NCI-H1048 (cell line): ENCODE measurements around the gene IFITM10.

Experiments used
- DNase-seq: peaks from one replicate; lab custom pipeline; 2025; lab: John Stamatoyannopoulos, UW

IFITM10 gene

DNA sequence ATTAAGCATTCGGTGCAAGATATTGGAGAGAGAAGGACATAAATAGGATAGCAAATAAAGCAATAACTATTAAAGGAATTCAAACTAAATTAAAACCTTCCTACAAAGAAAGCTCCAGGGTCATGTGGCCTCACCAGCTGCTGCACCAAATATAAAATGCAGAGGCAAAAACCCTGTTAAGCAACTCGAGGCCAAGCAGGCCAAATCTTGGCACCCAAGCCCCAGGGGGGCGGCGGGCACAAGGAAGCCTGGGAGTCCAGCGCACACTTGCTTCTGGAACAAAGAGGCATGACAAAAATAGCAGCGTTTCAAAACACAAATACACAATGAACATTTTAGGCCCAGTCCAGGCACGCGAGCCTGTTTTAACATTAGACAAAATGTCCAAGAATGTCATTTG is 32.6 kb downstream of the IFITM10 start:
- DNase-seq, result no peak

DNA sequence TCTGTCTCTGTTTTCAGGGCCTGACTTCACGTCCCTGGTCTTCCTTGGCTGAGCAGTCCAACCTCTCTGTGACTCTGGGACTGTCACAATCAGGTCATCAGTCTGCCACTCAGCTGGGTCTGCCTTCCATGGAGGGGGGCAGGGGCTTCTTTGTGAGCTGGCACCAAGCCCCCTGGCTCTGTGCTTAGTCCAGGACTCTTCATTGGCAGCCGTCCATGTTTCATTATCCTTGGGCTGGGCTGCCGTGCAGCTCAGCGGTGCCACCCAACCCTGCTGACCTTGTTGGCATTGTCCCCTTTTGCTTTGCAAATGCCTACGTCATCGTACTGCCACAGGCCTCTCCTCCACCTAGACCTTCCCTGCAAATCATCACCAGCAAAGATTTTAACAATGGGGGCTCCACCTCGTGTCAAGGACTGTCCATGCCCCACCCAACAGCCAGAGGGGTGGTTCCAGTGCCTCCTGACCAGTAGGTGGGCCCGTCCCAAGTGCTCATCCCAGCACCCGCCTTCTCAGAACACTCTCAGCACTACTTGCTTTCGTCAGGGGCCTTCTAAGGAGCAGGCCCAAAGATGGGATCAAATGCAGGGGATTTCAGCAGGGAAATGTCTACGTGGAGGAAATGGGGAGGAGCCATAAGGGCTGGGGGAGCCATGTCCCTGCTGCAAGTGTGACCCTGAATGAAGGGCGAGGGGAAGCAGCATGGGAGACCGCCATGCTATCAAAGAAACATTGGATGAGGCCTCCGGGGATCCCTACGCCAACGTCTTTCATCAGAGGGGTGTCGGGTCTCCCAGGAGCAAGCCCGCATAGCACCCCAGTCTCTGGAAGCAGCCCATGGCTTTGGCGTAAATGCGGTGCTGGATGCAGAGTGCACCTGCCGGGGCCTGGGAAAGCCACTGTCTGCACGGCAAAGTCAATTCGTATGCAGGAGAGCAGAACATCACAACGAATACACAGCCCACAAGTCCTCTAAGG is 35.2 kb downstream of the IFITM10 start:
- no peak for DNase-seq

GRCh38 chr11:1708716-1709115 is 41.7 kb downstream of the IFITM10 start:
- no peak for DNase-seq

GRCh38 chr11:1707751-1708150 is 42.6 kb downstream of the IFITM10 start:
- DNase-seq, result no peak

DNA sequence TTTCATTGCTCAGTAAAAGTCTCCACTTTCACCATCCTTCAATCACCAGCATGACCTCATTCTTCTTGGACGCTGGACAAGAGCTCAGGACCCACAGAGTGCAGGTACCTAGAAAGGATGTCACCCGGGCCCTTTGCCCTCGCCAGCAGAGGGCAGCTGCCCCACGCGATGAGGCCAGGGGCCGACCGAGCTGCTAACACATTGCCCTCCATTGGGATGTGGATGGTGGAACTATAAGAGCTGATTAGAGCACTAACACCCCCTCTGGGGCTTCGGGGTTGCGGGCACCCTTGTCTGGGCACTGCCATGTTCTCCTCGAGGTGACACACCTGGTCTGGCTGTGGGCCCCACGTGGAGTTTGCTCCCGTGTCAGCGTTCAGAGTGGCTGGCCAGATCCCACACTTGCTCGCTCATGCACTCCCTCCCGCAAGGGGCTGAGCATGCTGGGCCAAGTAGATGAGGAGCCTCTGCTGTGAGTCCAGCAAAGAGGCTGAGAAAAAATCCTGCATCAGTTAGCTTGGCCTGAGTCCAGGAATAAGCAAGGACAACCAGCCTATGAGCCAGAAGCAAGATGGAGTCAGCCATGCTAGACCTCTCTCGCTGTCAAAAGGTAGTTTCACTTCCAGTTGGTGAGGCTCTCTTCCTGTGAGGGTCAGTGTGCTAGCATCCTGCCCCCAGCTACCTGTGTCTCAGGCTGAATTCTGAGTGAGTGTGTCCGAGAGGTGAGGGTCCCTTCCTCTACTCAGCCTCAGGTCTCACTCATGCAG is 43.6 kb downstream of the IFITM10 start:
- DNase-seq, result no peak

DNA sequence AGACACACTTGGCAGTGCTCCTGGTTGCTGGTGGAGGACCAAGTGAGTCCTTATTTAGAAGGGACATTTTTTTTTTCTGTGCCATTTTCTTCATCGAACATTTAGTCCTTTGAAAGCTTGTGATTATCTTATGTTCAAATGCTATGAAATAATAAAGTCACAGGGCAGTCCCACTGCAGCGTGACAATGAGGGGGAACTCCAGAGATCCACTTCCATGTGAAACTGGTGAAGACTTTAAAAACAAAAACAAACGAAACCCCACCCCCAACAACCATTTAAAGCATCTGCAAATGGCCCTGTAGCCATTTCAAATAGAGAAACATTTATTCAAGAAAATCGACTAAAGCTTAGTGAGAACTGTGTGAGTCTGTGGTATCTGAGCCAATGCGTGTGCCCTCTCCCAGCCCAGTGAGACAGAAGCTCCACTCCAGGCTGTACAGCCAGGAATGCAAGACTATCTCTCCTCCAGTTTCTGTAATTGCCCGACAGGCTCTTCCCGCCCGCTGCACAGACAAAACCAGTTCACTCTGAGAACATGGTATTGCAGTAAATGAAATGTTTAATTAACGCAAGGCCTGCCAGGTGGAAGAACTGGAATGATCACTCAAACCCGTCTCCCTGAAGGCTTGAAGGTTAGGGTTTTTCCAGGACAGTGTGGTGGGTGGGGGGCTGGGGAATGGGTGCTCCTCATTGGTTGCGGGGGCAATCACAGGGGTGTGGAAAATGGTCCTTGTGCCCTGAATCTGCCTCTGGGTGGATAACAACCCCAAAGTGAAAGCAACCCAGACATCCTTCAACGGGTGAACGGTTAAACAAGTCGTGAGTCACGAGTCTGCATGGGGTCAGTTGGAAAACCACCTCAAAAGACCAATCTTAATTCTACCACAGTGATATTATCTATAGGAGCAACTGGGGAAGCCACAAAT is 45.0 kb downstream of the IFITM10 start:
- DNase-seq, result no peak

- no peak for DNase-seq
Measured at GRCh38 chr11:1703146-1703545, 47.2 kb downstream of the IFITM10 start.

DNA sequence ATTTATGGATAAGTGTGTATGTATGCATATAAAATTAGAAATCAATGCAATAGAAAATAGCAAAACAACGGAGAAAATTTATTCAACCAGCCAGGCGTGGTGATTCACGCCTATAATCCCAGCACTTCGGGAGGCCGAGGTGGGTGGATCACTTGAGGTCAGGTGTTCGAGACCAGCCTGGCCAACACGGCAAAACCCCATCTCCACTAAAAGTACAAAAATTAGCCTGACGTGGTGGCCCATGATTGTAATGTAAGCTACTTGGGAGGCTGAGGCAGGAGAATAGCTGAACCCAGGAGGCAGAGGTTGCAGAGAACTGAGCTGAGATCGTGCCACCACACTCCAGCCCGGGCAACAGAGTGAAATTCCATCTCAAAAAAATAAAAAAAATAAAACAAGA is 47.9 kb downstream of the IFITM10 start:
- no peak for DNase-seq

DNA sequence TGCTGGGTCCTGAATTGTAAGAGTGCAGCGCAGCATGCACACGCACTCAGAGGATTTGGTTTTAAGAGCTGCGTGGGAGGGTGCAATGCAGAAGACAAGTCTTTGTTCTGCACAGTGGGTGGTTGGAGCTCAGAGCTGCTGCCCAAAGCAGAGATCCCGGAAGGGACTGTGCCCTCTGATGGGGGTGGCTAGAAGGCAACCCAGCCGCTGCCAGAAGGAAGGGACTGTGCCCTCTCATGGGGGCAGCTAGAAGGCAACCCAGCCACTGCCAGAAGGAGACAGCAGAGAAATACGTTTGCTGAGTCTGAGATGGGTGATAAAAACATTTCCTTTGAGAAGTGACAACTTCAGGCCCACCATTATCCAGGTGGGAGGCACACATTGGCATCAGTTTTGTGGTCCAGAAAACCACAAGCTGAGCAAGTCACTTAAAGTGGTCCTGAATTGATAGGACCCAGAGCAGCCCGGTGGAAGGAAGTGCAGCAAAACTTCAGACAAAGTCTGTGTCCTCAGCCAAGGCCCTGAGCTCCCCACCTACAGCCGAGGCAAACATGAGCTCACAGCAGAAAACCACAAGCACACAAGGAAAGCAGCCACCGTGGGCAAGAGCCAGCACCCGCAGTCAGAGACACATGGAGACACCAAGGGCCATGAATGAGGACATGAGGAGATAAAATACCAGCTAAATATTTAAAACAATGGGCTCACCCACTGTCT is 49.1 kb downstream of the IFITM10 start:
- no peak for DNase-seq

GRCh38 chr11:1699771-1700170 is 50.6 kb downstream of the IFITM10 start:
- DNase-seq, result no peak

- no peak for DNase-seq
Measured at GRCh38 chr11:1696608-1697570, 53.5 kb downstream of the IFITM10 start, which contains the start of gene KRTAP5-6. Gene KRTAP5-6, plus strand, starts transcription at chr11:1697195. Its CDS starts 51 bp downstream, at chr11:1697246.

DNA sequence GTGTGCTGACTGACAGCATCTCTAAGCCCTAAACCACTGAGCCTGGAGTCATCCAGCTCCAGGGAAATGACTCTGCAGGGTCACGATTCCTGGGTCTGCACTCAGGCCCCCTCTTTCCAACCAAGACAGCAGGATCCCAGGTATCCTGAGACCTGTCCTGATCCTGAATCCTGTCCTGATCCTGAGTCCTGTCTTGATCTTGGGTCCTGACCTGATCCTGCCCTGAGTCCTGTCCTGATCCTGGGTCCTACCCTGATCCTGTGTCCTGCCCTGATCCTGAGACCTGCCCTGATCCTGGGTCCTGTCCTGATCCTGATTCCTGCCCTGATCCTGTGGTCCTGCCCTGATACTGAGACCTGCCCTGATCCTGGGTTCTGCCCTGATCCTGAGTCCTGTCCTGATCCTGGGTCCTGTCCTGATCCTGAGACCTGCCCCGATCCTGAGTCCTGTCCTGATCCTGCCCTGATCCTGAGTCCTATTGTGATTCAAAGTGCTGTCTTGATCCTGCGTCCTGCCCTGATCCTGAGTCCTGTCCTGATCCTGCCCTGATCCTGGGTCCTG is 54.8 kb downstream of the IFITM10 start:
- no peak for DNase-seq

- DNase-seq, result no peak
Measured at GRCh38 chr11:1694846-1695547, 55.4 kb downstream of the IFITM10 start.

- DNase-seq, result peak; percentile 64
Measured at GRCh38 chr11:1694064-1694845, 56.1 kb downstream of the IFITM10 start.

DNA sequence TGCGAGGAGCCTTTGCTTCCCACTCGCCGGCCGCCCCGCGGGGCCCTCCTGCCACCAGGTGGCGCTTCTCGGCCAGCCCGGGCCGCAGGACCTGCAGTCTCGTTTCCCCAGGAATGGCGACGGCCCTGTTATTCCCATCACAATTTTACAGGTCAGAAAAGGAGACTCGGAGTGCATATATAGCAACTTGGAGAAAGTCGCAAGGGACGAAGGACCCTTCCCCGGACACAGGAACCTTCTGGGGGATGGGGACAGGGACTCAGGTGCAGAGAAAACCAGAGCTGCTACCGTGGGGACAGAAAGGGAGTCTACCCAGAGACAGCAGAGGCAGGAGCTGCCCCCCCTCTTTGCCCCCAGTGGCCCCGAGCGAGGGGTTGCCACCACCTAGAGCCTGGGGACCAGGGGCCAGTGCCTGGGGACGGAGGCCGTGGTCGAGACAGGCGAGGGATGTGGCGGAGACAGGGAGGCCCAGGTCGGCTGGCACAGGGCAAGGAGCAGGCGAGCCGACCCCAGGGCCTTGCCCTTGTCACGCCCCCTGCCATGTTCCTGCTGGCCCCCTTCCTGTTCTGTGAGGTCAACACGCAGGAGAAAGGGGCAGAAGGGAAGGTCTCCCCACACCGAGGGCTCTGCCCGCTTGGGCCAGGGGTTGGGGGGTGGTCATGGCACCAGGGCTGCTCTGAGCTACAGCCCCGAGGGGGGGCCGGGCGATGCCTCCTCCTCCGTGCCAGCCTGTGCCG is 56.9 kb downstream of the IFITM10 start:
- peak; percentile 33 for DNase-seq

DNA sequence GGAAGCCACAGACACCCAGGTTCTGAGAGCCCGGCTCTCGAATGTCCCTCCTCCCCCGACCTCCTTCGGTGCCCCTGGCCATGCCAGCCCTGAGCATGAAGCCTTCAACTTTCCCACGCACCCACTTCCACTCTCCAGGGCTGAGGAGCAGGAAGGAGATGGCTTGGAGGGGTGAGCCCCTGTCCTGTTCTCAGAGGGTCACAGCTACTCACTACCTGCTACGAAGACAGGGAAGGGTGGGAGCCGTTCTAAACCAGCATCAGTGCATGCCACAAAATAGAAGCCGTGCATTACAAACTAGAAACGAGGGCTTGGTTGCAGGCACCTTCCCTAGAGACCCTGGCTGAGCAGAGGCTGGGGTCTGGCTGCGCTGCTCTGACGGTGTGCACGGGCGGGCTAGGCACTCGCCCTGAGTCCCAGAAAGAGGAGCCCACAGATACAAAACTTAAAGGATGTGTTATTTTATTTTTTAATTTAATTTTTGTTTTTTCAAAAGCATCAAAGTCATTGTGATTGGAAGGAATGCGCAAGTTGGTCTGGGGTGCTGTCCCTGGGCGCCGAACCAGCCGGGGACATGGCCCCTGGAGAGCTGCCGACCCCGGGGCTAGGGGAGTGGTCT is 57.6 kb downstream of the IFITM10 start:
- DNase-seq, result no peak
